Retinal pigment epithelial cell (primary cell): ENCODE data around the gene TTC28.
"Not testable (repeated sequence)": the region's sequence is repeated elsewhere in the genome, so short reads cannot be mapped to it uniquely, and the experiment has no call there.

ENCODE experiments used
- DNase-seq: peaks from one replicate; pipeline ENCODE4 v3.0.0-alpha.2; 2010; ENCODE audit warnings: low read depth
- H3K4me3 ChIP-seq: 2 replicates; pipeline ENCODE4 v1.5.1; 2011; ENCODE audit warnings: mild to moderate bottlenecking, low read length, control low read depth, moderate library complexity
- CTCF ChIP-seq: conservative IDR thresholded peaks from 2 replicates; pipeline ENCODE4 v1.5.1; 2011; ENCODE audit warnings: low read depth, low read length, control low read depth, inconsistent platforms

Gene TTC28

GRCh38 chr22:28484662-28485061 is 195.0 kb downstream of the TTC28 start:
- no peak overlapping the region for H3K4me3 ChIP-seq
- DNase-seq: no peak
- no peak for TF ChIP-seq CTCF

GRCh38 chr22:28481725-28482124 is 197.9 kb downstream of the TTC28 start:
- no peak for TF ChIP-seq CTCF
- no peak for DNase-seq
- H3K4me3 ChIP-seq: no peak overlapping the region

GRCh38 chr22:28480000-28480715 is 199.5 kb downstream of the TTC28 start:
- TF ChIP-seq CTCF: no peak
- DNase-seq: no peak
- H3K4me3 ChIP-seq: no peak overlapping the region

- no peak overlapping the region for H3K4me3 ChIP-seq
- DNase-seq: no peak
- TF ChIP-seq CTCF: no peak
Measured at GRCh38 chr22:28478564-28478963, 201.1 kb downstream of the TTC28 start.

GRCh38 chr22:28477556-28477955 is 202.1 kb downstream of the TTC28 start:
- TF ChIP-seq CTCF: no peak
- no peak for DNase-seq
- H3K4me3 ChIP-seq: no peak overlapping the region

- no peak overlapping the region for H3K4me3 ChIP-seq
- no peak for DNase-seq
- TF ChIP-seq CTCF: no peak
Measured at GRCh38 chr22:28474330-28474729, 205.3 kb downstream of the TTC28 start.

- no peak for DNase-seq
- no peak overlapping the region for H3K4me3 ChIP-seq
- no peak for TF ChIP-seq CTCF
Measured at GRCh38 chr22:28473258-28473657, 206.4 kb downstream of the TTC28 start.

GRCh38 chr22:28467055-28467454 is 212.6 kb downstream of the TTC28 start:
- not testable (repeated sequence) for DNase-seq, H3K4me3 ChIP-seq
